Neural cell (in vitro differentiated cells): ENCODE data around the gene WWTR1. TPM values are rescaled to one million over a fixed set of nuclear protein-coding genes. Genes with fewer than 3 reads are reported as not detected.

Experiments
- H2AFZ ChIP-seq: fragments of 200-600, 300-800 bp; sonication (generic), shearing (Covaris generic); 2 replicates; pipeline ENCODE4 v1.6.0; 2014; ENCODE audit warnings: low read depth, mild to moderate bottlenecking, antibody characterized with exemption, low read length, moderate library complexity
- H3F3A ChIP-seq: fragments of 200-600 bp; shearing (Covaris generic); 2 replicates; pipeline ENCODE4 v1.6.1; 2016; ENCODE audit warnings: mild to moderate bottlenecking, moderate library complexity, mixed read lengths, antibody characterized with exemption, low read length; ENCODE audit not compliant: insufficient read depth, poor library complexity, severe bottlenecking
- H3K27ac ChIP-seq: fragments of 200-600, 300-800 bp; sonication (generic), shearing (Covaris generic); 2 replicates; pipeline ENCODE4 v1.5.1; 2014; ENCODE audit warnings: mild to moderate bottlenecking, low read length, moderate library complexity
- H3K27me3 ChIP-seq: fragments of 300-800, 200-600 bp; sonication (generic), shearing (Covaris generic); 2 replicates; pipeline ENCODE4 v1.6.0; 2014; ENCODE audit warnings: mild to moderate bottlenecking, low read depth, low read length, moderate library complexity; ENCODE audit not compliant: insufficient read depth
- H3K36me3 ChIP-seq: fragments of 300-800, 200-600 bp; sonication (generic), shearing (Covaris generic); 2 replicates; pipeline ENCODE4 v1.5.1; 2014; ENCODE audit warnings: mild to moderate bottlenecking, antibody characterized with exemption, low read length, moderate library complexity; ENCODE audit not compliant: insufficient read depth
- H3K4me2 ChIP-seq: fragments of 300-800, 200-600 bp; sonication (generic), shearing (Covaris generic); 2 replicates; pipeline ENCODE4 v1.6.0; 2014; ENCODE audit warnings: mild to moderate bottlenecking, low read length
- H3K4me3 ChIP-seq: fragments of 300-800, 200-600 bp; sonication (generic), shearing (Covaris generic); 2 replicates; pipeline ENCODE4 v1.5.1; 2014; ENCODE audit warnings: mild to moderate bottlenecking, low read length, moderate library complexity
- H3K79me2 ChIP-seq: fragments of 200-600 bp; shearing (Covaris generic); replicated peaks from 2 replicates; pipeline ENCODE4 v1.6.0; 2014; ENCODE audit warnings: mild to moderate bottlenecking, low read length, moderate library complexity; ENCODE audit not compliant: insufficient read depth
- H3K9ac ChIP-seq: fragments of 300-800, 200-600 bp; sonication (generic), shearing (Covaris generic); 2 replicates; pipeline ENCODE4 v1.6.1; 2016; ENCODE audit warnings: mild to moderate bottlenecking, low read length, mixed read lengths
- H3K9me2 ChIP-seq: fragments of 200-600 bp; shearing (Covaris generic); 2 replicates; pipeline ENCODE4 v1.6.1; 2016; ENCODE audit warnings: mild to moderate bottlenecking, low read length, mixed read lengths; ENCODE audit not compliant: insufficient read depth
- H3K9me3 ChIP-seq: fragments of 200-600, 300-800 bp; sonication (generic), shearing (Covaris generic); 2 replicates; pipeline ENCODE4 v1.6.1; 2016; ENCODE audit warnings: mild to moderate bottlenecking, mixed run types, low read length, moderate library complexity, mixed read lengths
- H4K20me1 ChIP-seq: fragments of 200-600 bp; shearing (Covaris generic); 2 replicates; pipeline ENCODE4 v1.6.1; 2016; ENCODE audit warnings: mild to moderate bottlenecking, mixed run types; ENCODE audit not compliant: insufficient read depth
- CTCF ChIP-seq: fragments of 450-650 bp; IDR thresholded peaks from 2 replicates; pipeline ENCODE4 v1.5.1; 2014; ENCODE audit warnings: antibody characterized with exemption, mild to moderate bottlenecking, moderate library complexity; ENCODE audit not compliant: poor library complexity, severe bottlenecking
- EP300 ChIP-seq: fragments of 450-650 bp; conservative IDR thresholded peaks from 2 replicates; pipeline ENCODE4 v1.6.1; 2014; ENCODE audit warnings: antibody characterized with exemption, mild to moderate bottlenecking, moderate library complexity; ENCODE audit not compliant: poor library complexity, severe bottlenecking
- EZH2 ChIP-seq: fragments of 200-600, 300-800 bp; shearing (Covaris generic), sonication (generic); IDR thresholded peaks from 2 replicates; pipeline ENCODE4 v1.6.1; 2014; ENCODE audit warnings: antibody characterized with exemption, low read length, borderline replicate concordance, mild to moderate bottlenecking; ENCODE audit not compliant: insufficient read depth, poor library complexity, severe bottlenecking
- MXI1 ChIP-seq: fragments of 450-650 bp; conservative IDR thresholded peaks from 2 replicates; pipeline ENCODE4 v1.6.1; 2014; ENCODE audit warnings: antibody characterized with exemption, mild to moderate bottlenecking; ENCODE audit not compliant: poor library complexity, severe bottlenecking
- POLR2AphosphoS5 ChIP-seq: IDR thresholded peaks from 2 replicates; pipeline ENCODE4 v1.6.1; 2012
- RAD21 ChIP-seq: fragments of 450-650 bp; conservative IDR thresholded peaks from 2 replicates; pipeline ENCODE4 v1.6.1; 2014; ENCODE audit warnings: antibody characterized with exemption, mild to moderate bottlenecking, moderate library complexity
- SMC3 ChIP-seq: fragments of 450-650 bp; conservative IDR thresholded peaks from 2 replicates; pipeline ENCODE4 v1.6.1; 2014; ENCODE audit warnings: antibody characterized with exemption, mild to moderate bottlenecking, moderate library complexity; ENCODE audit not compliant: poor library complexity
- TAF1 ChIP-seq: IDR thresholded peaks from 2 replicates; pipeline ENCODE4 v1.6.1; 2012; ENCODE audit warnings: low read depth
- polyA plus RNA-seq: library from polyadenylated mRNA; depleted of rRNA; stranded (reverse); fragments of >200 nt; gene quantifications from 2 replicates; pipeline ENCODE4 v1.2.3, GENCODE V29; 2014
- TF ChIP-seq, protein P1 (sequence below): IDR thresholded peaks from 2 replicates; pipeline ENCODE4 v1.6.1; 2012; ENCODE audit warnings: borderline replicate concordance

WWTR1 gene
- polyA plus RNA-seq, 1 donor from 2014 or later, result 0.97 TPM

- H3F3A ChIP-seq, result no peaks in the 10 kb centered on the region
- no peaks in the 10 kb centered on the region for H4K20me1 ChIP-seq
- no peaks in the 10 kb centered on the region for H3K79me2 ChIP-seq
- no peak overlapping the region for H3K9ac ChIP-seq
- H3K27ac ChIP-seq, result no peak overlapping the region
- TF ChIP-seq SMC3, result no peak
- no peak for TF ChIP-seq TAF1
- TF ChIP-seq MXI1, result no peak
- TF ChIP-seq EZH2, result no peak
- TF ChIP-seq EP300, result no peak
- TF ChIP-seq, protein P1, sequence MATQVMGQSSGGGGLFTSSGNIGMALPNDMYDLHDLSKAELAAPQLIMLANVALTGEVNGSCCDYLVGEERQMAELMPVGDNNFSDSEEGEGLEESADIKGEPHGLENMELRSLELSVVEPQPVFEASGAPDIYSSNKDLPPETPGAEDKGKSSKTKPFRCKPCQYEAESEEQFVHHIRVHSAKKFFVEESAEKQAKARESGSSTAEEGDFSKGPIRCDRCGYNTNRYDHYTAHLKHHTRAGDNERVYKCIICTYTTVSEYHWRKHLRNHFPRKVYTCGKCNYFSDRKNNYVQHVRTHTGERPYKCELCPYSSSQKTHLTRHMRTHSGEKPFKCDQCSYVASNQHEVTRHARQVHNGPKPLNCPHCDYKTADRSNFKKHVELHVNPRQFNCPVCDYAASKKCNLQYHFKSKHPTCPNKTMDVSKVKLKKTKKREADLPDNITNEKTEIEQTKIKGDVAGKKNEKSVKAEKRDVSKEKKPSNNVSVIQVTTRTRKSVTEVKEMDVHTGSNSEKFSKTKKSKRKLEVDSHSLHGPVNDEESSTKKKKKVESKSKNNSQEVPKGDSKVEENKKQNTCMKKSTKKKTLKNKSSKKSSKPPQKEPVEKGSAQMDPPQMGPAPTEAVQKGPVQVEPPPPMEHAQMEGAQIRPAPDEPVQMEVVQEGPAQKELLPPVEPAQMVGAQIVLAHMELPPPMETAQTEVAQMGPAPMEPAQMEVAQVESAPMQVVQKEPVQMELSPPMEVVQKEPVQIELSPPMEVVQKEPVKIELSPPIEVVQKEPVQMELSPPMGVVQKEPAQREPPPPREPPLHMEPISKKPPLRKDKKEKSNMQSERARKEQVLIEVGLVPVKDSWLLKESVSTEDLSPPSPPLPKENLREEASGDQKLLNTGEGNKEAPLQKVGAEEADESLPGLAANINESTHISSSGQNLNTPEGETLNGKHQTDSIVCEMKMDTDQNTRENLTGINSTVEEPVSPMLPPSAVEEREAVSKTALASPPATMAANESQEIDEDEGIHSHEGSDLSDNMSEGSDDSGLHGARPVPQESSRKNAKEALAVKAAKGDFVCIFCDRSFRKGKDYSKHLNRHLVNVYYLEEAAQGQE, result no peak
- no peak for TF ChIP-seq CTCF
- no peak for TF ChIP-seq POLR2AphosphoS5
- no peak for TF ChIP-seq RAD21
- H3K36me3 ChIP-seq, result no peaks in the 10 kb centered on the region
- no peak overlapping the region for H2AFZ ChIP-seq
- no peaks in the 10 kb centered on the region for H3K27me3 ChIP-seq
- H3K4me2 ChIP-seq, result no peak overlapping the region
- H3K9me2 ChIP-seq, result no peaks in the 10 kb centered on the region
- H3K9me3 ChIP-seq, result no peaks in the 10 kb centered on the region
- H3K4me3 ChIP-seq, result no peak overlapping the region
Measured at GRCh38 chr3:149630806-149631205, 27.0 kb downstream of the WWTR1 start.

- H3F3A ChIP-seq, result no peaks in the 10 kb centered on the region
- H3K9me2 ChIP-seq, result no peaks in the 10 kb centered on the region
- TF ChIP-seq POLR2AphosphoS5 (no peak), CTCF (no peak), TAF1 (no peak), RAD21 (no peak), SMC3 (no peak)
- TF ChIP-seq, protein P1, result no peak
- H3K9me3 ChIP-seq, result no peaks in the 10 kb centered on the region
- no peak overlapping the region for H3K4me3 ChIP-seq
- H4K20me1 ChIP-seq, result no peaks in the 10 kb centered on the region
- H3K36me3 ChIP-seq, result no peaks in the 10 kb centered on the region
- no peak overlapping the region for H3K9ac ChIP-seq
- no peaks in the 10 kb centered on the region for H3K27me3 ChIP-seq
- no peaks in the 10 kb centered on the region for H3K79me2 ChIP-seq
- H3K27ac ChIP-seq, result no peak overlapping the region
- no peak overlapping the region for H2AFZ ChIP-seq
- H3K4me2 ChIP-seq, result no peak overlapping the region
Measured at GRCh38 chr3:149628957-149629670, 28.7 kb downstream of the WWTR1 start.
